Tibial artery (tissue), 4 donors: ENCODE results near the gene GATD1.
A peak's percentile ranks its signal among the peaks of the same experiment; 100 is the strongest.

Source experiments
- DNase-seq, 2 donors: peaks; one replicate each; pipeline ENCODE4 v3.0.0-alpha.2; 2019
- H3K27ac ChIP-seq, 2 donors: fragments of 200-600 bp; sonication (generic) in 1 of 2; 1 replicate in 1 of 2; 2 replicates in 1 of 2; pipeline ENCODE4 v1.5.1; 2018 to 2019; ENCODE audit warnings: mild to moderate bottlenecking in 1 of 2
- H3K27me3 ChIP-seq, 2 donors: fragments of 200-600 bp; sonication (generic) in 1 of 2; one replicate each; pipeline versions ENCODE4 v1.5.1 to v1.6.0; 2016 to 2019
- H3K36me3 ChIP-seq, 3 donors: fragments of 200-600 bp; sonication (generic) in 2 of 3; one replicate each; pipeline ENCODE4 v1.5.1; 2016 to 2019; ENCODE audit warnings: mild to moderate bottlenecking in 2 of 3
- H3K4me1 ChIP-seq, 4 donors: fragments of 200-600 bp; sonication (generic) in 2 of 4; 1 replicate in 3 of 4; 2 replicates in 1 of 4; pipeline ENCODE4 v1.5.1; 2016 to 2019
- H3K4me3 ChIP-seq, 2 donors: fragments of 200-600 bp; sonication (generic) in 1 of 2; 1 replicate in 1 of 2; 2 replicates in 1 of 2; pipeline ENCODE4 v1.5.1; 2018 to 2019; ENCODE audit warnings: mild to moderate bottlenecking in 2 of 2
- H3K9me3 ChIP-seq, 3 donors: fragments of 200-600 bp; sonication (generic) in 1 of 3; one replicate each; pipeline ENCODE4 v1.5.1; 2016 to 2019
- intact Hi-C: fragments of 100-400 bp; cut with DNase I; formaldehyde crosslinking; loops from one replicate; pipeline ENCODE4 v1.15.0; 2023; ENCODE audit warnings: low total_unique reads
- TF ChIP-seq, protein P1 (sequence below), 2 experiments: fragments of 200-600 bp in 1 of 2; fragments of 450-650 bp in 1 of 2; IDR thresholded peaks; one replicate each; pipeline ENCODE4 v1.5.1; 2017 to 2019; ENCODE audit warnings: antibody characterized with exemption in 2 of 2, mild to moderate bottlenecking in 1 of 2, moderate library complexity in 1 of 2

Gene GATD1

GRCh38 chr11:798093-798713 lies 20.9 kb upstream of the GATD1 start, which contains the start of gene SLC25A22:
SLC25A22 (minus strand) TSS chr11:798281; CDS start chr11:795006, 3,275 bp downstream.
- intact Hi-C loops, result no loop called here

GRCh38 chr11:797296-798092 lies 20.2 kb upstream of the GATD1 start:
- Histone ChIP-seq H3K9me3 (no peaks in the 10 kb centered on the region), H3K27ac (peak overlapping the region; percentile 71 to 85), H3K4me3 (peak overlapping the region; percentile 68 to 88), H3K4me1 (peaks cover 0 to 37% (median 24%) of the 10 kb centered on the region in 4 donors), H3K27me3 (no peaks in the 10 kb centered on the region), H3K36me3 (peaks cover 0 to 49% (median 2%) of the 10 kb centered on the region in 3 donors)
- intact Hi-C loops, result no loop called here
- DNase-seq, result peak; percentile 74 to 86
- TF ChIP-seq, protein P1, sequence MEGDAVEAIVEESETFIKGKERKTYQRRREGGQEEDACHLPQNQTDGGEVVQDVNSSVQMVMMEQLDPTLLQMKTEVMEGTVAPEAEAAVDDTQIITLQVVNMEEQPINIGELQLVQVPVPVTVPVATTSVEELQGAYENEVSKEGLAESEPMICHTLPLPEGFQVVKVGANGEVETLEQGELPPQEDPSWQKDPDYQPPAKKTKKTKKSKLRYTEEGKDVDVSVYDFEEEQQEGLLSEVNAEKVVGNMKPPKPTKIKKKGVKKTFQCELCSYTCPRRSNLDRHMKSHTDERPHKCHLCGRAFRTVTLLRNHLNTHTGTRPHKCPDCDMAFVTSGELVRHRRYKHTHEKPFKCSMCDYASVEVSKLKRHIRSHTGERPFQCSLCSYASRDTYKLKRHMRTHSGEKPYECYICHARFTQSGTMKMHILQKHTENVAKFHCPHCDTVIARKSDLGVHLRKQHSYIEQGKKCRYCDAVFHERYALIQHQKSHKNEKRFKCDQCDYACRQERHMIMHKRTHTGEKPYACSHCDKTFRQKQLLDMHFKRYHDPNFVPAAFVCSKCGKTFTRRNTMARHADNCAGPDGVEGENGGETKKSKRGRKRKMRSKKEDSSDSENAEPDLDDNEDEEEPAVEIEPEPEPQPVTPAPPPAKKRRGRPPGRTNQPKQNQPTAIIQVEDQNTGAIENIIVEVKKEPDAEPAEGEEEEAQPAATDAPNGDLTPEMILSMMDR (IDR thresholded peaks at IDR 0.05), result no peak

More at GRCh38 chr11:798093-798713, 20.9 kb upstream of the GATD1 start, which contains the start of gene SLC25A22:
- H3K4me1 ChIP-seq, result peaks cover 0 to 38% (median 24%) of the 10 kb centered on the region in 4 donors
- TF ChIP-seq, protein P1 (IDR thresholded peaks at IDR 0.05), result peak; percentile 81 to 87
- H3K27ac ChIP-seq, result peak within 1 kb of the TSS; percentile 71 to 85
- peaks cover 0 to 49% (median 8%) of the 10 kb centered on the region in 3 donors for H3K36me3 ChIP-seq
- no peaks in the 10 kb centered on the region for H3K27me3 ChIP-seq
- H3K4me3 ChIP-seq, result peak within 1 kb of the TSS; percentile 68 to 88
- DNase-seq, result peak in 1 of 2 donors; percentile 82
- no peaks in the 10 kb centered on the region for H3K9me3 ChIP-seq

GRCh38 chr11:796565-797295 lies 19.4 kb upstream of the GATD1 start:
- DNase-seq, result no peak
- intact Hi-C loops, result no loop called here

DNA sequence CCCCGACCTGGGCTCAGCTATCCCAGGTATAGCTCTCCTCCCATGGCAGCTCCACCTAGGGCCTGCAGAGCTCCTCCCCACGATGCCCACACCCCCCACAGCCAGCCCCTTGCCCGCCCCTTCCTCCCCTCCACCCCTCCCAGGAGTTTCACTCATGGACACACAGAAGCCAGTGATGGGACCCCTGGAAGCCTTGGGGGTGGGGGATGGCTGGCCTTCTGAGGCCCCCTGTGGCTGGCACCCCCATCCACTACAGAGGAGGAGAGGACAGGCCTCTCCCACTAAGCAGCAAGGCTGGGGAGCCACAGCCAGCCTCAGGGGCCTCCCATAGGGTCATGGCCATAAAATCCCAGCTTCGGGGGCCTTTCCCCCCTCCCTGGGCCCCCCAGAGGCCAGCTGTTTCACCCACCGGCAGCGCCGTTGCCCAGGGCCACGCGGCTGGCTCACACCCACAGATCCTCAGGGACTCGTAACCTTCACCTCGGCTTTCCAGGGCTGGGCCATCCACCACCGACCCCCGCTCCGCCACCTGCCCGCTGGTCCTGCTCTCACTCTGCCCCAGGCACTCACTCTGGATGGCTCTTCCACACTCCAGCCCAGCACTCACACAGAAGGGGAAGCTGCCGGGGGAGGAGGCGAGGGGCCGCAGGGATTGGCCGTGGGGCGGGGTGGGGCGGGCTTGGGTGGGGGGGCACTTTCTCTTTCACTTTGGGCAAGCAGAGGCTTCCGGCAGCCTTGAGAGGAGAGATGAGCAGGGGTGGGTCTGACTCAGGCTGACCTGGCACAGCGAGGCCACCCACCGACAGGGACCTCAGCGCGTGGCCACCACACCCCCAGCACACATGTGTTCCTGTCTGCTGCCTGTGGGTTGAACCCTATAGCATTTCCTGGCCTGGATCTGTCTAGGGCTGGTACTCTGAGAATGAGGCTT lies 18.6 kb upstream of the GATD1 start:
- H3K9me3 ChIP-seq, result no peaks in the 10 kb centered on the region
- peaks cover 0 to 47% (median 5%) of the 10 kb centered on the region in 3 donors for H3K36me3 ChIP-seq
- peaks cover 0 to under 1% of the 10 kb centered on the region in 2 donors for H3K27me3 ChIP-seq
- DNase-seq, result peak; percentile 82 to 89
- peak overlapping the region; percentile 71 to 85 for H3K27ac ChIP-seq
- peaks cover 0 to 36% (median 24%) of the 10 kb centered on the region in 4 donors for H3K4me1 ChIP-seq
- peak overlapping the region; percentile 68 to 88 for H3K4me3 ChIP-seq
- TF ChIP-seq, protein P1 (IDR thresholded peaks at IDR 0.05), result no peak
- intact Hi-C loops, result no loop called here

More at GRCh38 chr11:796565-797295, 19.4 kb upstream of the GATD1 start:
- no peaks in the 10 kb centered on the region for H3K9me3 ChIP-seq
- no peaks in the 10 kb centered on the region for H3K27me3 ChIP-seq
- peak overlapping the region; percentile 68 to 88 for H3K4me3 ChIP-seq
- peaks cover 0 to 36% (median 24%) of the 10 kb centered on the region in 4 donors for H3K4me1 ChIP-seq
- TF ChIP-seq, protein P1 (IDR thresholded peaks at IDR 0.05), result no peak
- H3K27ac ChIP-seq, result peak overlapping the region; percentile 71 to 85
- peaks cover 0 to 49% (median 3%) of the 10 kb centered on the region in 3 donors for H3K36me3 ChIP-seq
